Measurements from ENCODE around the gene PC. TPM values are rescaled to one million over a fixed set of nuclear protein-coding genes. Genes with fewer than 3 reads are reported as not detected.

PC gene
- total RNA-seq, 1 experiment from 2014 or later, result 39.1 TPM

GRCh38 chr11:66929753-66930152, 28.4 kb downstream of the PC start:
- CTCF ChIA-PET, result no interaction called here

DNA sequence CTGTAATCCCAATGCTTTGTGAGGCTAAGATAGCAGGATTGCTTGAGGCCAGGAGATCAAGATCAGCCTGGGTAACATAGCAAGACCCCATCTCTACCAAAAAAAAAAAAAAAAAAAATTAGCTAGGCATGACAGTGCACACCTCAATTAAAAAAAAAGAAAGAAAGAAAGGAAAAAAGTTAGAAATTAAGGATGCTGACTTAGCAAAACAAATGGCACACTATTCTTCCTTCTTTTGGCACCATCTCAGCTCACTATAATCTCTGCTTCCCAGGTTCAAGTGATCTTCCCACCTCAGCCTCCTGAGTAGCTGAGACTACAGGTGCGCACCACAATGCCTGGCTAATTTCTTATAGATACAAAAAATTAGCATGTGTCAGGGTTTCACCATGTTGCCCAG, 33.9 kb downstream of the PC start:
- no TSS peak for BruUV-seq (replicated peaks)
- Histone ChIP-seq H3K27me3 (replicated peaks; ENCODE audit: insufficient read depth, low read depth, low read length, poor library complexity) (no peaks in the 10 kb centered on the region), H3K4me1 (ENCODE audit: insufficient read depth, low read length, poor library complexity, severe bottlenecking) (no peaks in the 10 kb centered on the region), H3K4me3 (ENCODE audit: low read depth, low read length, poor library complexity, severe bottlenecking) (no peak overlapping the region), H3K9me3 (ENCODE audit: low read depth, low read length, poor library complexity, severe bottlenecking) (no peaks in the 10 kb centered on the region), H3K27ac (ENCODE audit: low read depth, low read length, poor library complexity, severe bottlenecking) (no peak overlapping the region), H3K36me3 (ENCODE audit: insufficient read depth, low read length, poor library complexity, severe bottlenecking) (no peaks in the 10 kb centered on the region)
- ChIA-PET CTCF (interaction anchor here (0.7 kb wide), 1 partner anchor 15 kb away, joined by 6 read pairs; no protein-coding TSS in a partner anchor), POLR2A (ENCODE audit: low non-redundant PET) (no interaction called here)
- DNase-seq (ENCODE audit: low spot score), result no peak
- intact Hi-C loops (cut with micrococcal nuclease; ENCODE audit: unreplicated experiment), result no loop called here
- TF ChIP-seq EZH2 (IDR thresholded peaks at IDR 0.05; ENCODE audit: borderline replicate concordance, low read depth, low read length, poor library complexity, severe bottlenecking) (no peak), CTCF (conservative IDR thresholded peaks at IDR 0.05; ENCODE audit: low read depth, low read length) (no peak)

More at GRCh38 chr11:66929753-66930152, 28.4 kb downstream of the PC start:
- no peaks in the 10 kb centered on the region for H3K27me3 ChIP-seq (replicated peaks; ENCODE audit: insufficient read depth, low read depth, low read length, poor library complexity)
- POLR2A ChIA-PET (ENCODE audit: low non-redundant PET), result no interaction called here
- no peak overlapping the region for H3K27ac ChIP-seq (ENCODE audit: low read depth, low read length, poor library complexity, severe bottlenecking)
- DNase-seq (ENCODE audit: low spot score), result no peak
- intact Hi-C loops (cut with micrococcal nuclease; ENCODE audit: unreplicated experiment), result no loop called here
- no TSS peak for BruUV-seq (replicated peaks)
- no peaks in the 10 kb centered on the region for H3K9me3 ChIP-seq (ENCODE audit: low read depth, low read length, poor library complexity, severe bottlenecking)
- H3K4me1 ChIP-seq (ENCODE audit: insufficient read depth, low read length, poor library complexity, severe bottlenecking), result no peaks in the 10 kb centered on the region
- no peak overlapping the region for H3K4me3 ChIP-seq (ENCODE audit: low read depth, low read length, poor library complexity, severe bottlenecking)
- TF ChIP-seq EZH2 (IDR thresholded peaks at IDR 0.05; ENCODE audit: borderline replicate concordance, low read depth, low read length, poor library complexity, severe bottlenecking), result no peak
- TF ChIP-seq CTCF (conservative IDR thresholded peaks at IDR 0.05; ENCODE audit: low read depth, low read length), result no peak
- H3K36me3 ChIP-seq (ENCODE audit: insufficient read depth, low read length, poor library complexity, severe bottlenecking), result no peaks in the 10 kb centered on the region

GRCh38 chr11:66922551-66922950, 35.6 kb downstream of the PC start:
- Histone ChIP-seq H3K36me3 (ENCODE audit: insufficient read depth, low read length, poor library complexity, severe bottlenecking) (no peaks in the 10 kb centered on the region), H3K4me3 (ENCODE audit: low read depth, low read length, poor library complexity, severe bottlenecking) (no peak overlapping the region), H3K27me3 (replicated peaks; ENCODE audit: insufficient read depth, low read depth, low read length, poor library complexity) (no peaks in the 10 kb centered on the region), H3K4me1 (ENCODE audit: insufficient read depth, low read length, poor library complexity, severe bottlenecking) (no peaks in the 10 kb centered on the region), H3K9me3 (ENCODE audit: low read depth, low read length, poor library complexity, severe bottlenecking) (no peaks in the 10 kb centered on the region), H3K27ac (ENCODE audit: low read depth, low read length, poor library complexity, severe bottlenecking) (no peak overlapping the region)
- TF ChIP-seq EZH2 (IDR thresholded peaks at IDR 0.05; ENCODE audit: borderline replicate concordance, low read depth, low read length, poor library complexity, severe bottlenecking) (no peak), CTCF (conservative IDR thresholded peaks at IDR 0.05; ENCODE audit: low read depth, low read length) (no peak)
- POLR2A ChIA-PET (ENCODE audit: low non-redundant PET), result no interaction called here
- CTCF ChIA-PET, result no interaction called here
- intact Hi-C loops (cut with micrococcal nuclease; ENCODE audit: unreplicated experiment), result no loop called here
- no peak for DNase-seq (ENCODE audit: low spot score)
- no TSS peak for BruUV-seq (replicated peaks)

Data from A673 (cell line).